GM11168 (cell line): ENCODE measurements around the gene LAMC1.

ENCODE experiments used
- in situ Hi-C: fragments of 300-500 bp; cut with MboI; formaldehyde crosslinking; loops from one replicate; pipeline ENCODE4 v1.12.0; 2022; ENCODE audit warnings: low sequenced_read_pairs; ENCODE audit not compliant: unreplicated experiment

LAMC1 gene

GRCh38 chr1:183019139-183019740, 4.0 kb upstream of the LAMC1 start:
- in situ Hi-C loops: no loop called here

GRCh38 chr1:183019860-183020259, 3.4 kb upstream of the LAMC1 start:
- in situ Hi-C loops: no loop called here

- in situ Hi-C loops: no loop called here
Observed at GRCh38 chr1:183021405-183022201, 1.6 kb upstream of the LAMC1 start.

- in situ Hi-C loops: no loop called here
Observed at GRCh38 chr1:183022202-183023145, 746 bp upstream of the LAMC1 start.

GRCh38 chr1:183023601-183024316, 539 bp downstream of the LAMC1 start:
- in situ Hi-C loops: no loop called here

GRCh38 chr1:183024317-183025009, 1.2 kb downstream of the LAMC1 start:
- in situ Hi-C loops: no loop called here

GRCh38 chr1:183025010-183025337, 1.8 kb downstream of the LAMC1 start:
- in situ Hi-C loops: no loop called here

- in situ Hi-C loops: no loop called here
Observed at GRCh38 chr1:183025782-183026774, 2.9 kb downstream of the LAMC1 start.

GRCh38 chr1:183027031-183027430, 3.8 kb downstream of the LAMC1 start:
- in situ Hi-C loops: no loop called here

- in situ Hi-C loops: no loop called here
Observed at GRCh38 chr1:183027791-183028190, 4.6 kb downstream of the LAMC1 start.

GRCh38 chr1:183029591-183030000, 6.4 kb downstream of the LAMC1 start:
- in situ Hi-C loops: no loop called here

GRCh38 chr1:183030053-183030452, 6.8 kb downstream of the LAMC1 start:
- in situ Hi-C loops: no loop called here

GRCh38 chr1:183032122-183032921, 9.1 kb downstream of the LAMC1 start:
- in situ Hi-C loops: no loop called here

- in situ Hi-C loops: no loop called here
Observed at GRCh38 chr1:183033205-183033604, 10.0 kb downstream of the LAMC1 start.

GRCh38 chr1:183034682-183035081, 11.5 kb downstream of the LAMC1 start:
- in situ Hi-C loops: no loop called here

GRCh38 chr1:183038333-183038866, 15.2 kb downstream of the LAMC1 start:
- in situ Hi-C loops: no loop called here

GRCh38 chr1:183038913-183039312, 15.7 kb downstream of the LAMC1 start:
- in situ Hi-C loops: no loop called here

- in situ Hi-C loops: no loop called here
Observed at GRCh38 chr1:183039330-183039729, 16.1 kb downstream of the LAMC1 start.
